ENCODE results near the gene MGLL. TPM values are rescaled to one million over a fixed set of nuclear protein-coding genes. Genes with fewer than 3 reads are reported as not detected.

MGLL gene
- total RNA-seq, 2 experiments from 2014 or later: 0.28 to 0.38 TPM

DNA sequence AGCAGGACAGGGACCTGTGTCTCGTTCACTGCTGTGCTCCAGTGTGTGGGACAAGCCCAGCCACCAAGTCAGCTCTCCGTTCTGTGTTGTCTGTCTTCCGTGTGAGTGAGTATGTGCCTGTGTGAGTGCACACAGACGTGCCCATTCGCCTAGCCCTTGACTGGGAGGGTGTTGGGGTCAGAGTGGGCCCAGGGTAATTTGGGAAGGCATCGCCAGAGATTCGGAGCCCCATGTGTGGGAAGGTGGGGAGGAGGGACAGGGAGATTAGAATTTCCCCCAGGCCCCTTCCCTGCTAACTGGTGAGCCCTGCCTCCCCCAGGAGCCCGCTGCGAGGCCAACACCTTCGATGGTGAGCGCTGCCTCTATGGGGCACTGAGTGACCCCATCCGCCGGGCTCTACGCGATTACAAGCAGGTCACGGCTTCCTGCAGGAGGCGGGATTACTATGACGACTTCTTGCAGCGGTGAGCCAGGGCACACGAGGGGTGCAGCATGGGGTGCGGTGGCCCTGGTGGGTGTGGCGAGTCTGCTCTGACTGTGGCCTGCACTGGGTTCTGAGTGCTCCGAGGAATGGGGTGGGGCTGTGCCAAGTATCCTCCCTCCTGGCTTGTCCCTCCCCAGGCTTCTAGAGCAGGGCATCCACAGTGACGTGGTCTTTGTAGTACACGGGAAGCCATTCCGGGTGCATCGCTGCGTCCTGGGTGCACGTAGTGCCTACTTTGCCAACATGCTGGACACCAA, 146.5 kb downstream of the MGLL start:
- Histone ChIP-seq H3K9me3 (ENCODE audit: control insufficient read depth in 1 of 2, insufficient read depth in 1 of 2, low read length in 2 of 2) (no peaks in the 10 kb centered on the region), H3K27ac (ENCODE audit: low read depth in 1 of 2, low read length in 2 of 2) (no peak overlapping the region), H3K36me3 (ENCODE audit: insufficient read depth, low read length) (peaks cover 37% of the 10 kb centered on the region), H3K4me1 (ENCODE audit: insufficient read depth, low read length) (peaks cover 41% of the 10 kb centered on the region), H3K27me3 (ENCODE audit: control insufficient read depth in 1 of 2, insufficient read depth in 2 of 2, low read length in 2 of 2) (no peaks in the 10 kb centered on the region), H3K4me3 (ENCODE audit: low read length) (no peak overlapping the region)
- Mint-ChIP-seq H3K4me1 (ENCODE audit: low read depth) (peaks cover 42% of the 10 kb centered on the region), H3K27me3 (no peaks in the 10 kb centered on the region), H3K36me3 (ENCODE audit: low read depth) (peaks cover 42% of the 10 kb centered on the region), H3K9me3 (no peaks in the 10 kb centered on the region), H3K4me3 (peak overlapping the region; percentile 54), H3K27ac (peak overlapping the region; percentile 33)
- intact Hi-C loops (cut with DNase I, micrococcal nuclease): loop anchor here in 1 of 2 experiments (10.0 kb wide), 4 partner anchors 449 to 1591 kb away; partner anchors contain the start of genes EEFSEC, RAB7A, RUVBL1 and SLC41A3
- POLR2A ChIA-PET: interaction anchor here (1.2 kb wide), 1 partner anchor 21 kb away, joined by 3 read pairs; no protein-coding TSS in a partner anchor
- DNase-seq (peak in 2 of 14 experiments; percentile 21 to 28), ATAC-seq (ENCODE audit: poor library complexity) (no peak)
- TF ChIP-seq, protein P1, sequence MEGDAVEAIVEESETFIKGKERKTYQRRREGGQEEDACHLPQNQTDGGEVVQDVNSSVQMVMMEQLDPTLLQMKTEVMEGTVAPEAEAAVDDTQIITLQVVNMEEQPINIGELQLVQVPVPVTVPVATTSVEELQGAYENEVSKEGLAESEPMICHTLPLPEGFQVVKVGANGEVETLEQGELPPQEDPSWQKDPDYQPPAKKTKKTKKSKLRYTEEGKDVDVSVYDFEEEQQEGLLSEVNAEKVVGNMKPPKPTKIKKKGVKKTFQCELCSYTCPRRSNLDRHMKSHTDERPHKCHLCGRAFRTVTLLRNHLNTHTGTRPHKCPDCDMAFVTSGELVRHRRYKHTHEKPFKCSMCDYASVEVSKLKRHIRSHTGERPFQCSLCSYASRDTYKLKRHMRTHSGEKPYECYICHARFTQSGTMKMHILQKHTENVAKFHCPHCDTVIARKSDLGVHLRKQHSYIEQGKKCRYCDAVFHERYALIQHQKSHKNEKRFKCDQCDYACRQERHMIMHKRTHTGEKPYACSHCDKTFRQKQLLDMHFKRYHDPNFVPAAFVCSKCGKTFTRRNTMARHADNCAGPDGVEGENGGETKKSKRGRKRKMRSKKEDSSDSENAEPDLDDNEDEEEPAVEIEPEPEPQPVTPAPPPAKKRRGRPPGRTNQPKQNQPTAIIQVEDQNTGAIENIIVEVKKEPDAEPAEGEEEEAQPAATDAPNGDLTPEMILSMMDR (IDR thresholded peaks at IDR 0.05): no peak
- CTCF ChIA-PET: no interaction called here

DNA sequence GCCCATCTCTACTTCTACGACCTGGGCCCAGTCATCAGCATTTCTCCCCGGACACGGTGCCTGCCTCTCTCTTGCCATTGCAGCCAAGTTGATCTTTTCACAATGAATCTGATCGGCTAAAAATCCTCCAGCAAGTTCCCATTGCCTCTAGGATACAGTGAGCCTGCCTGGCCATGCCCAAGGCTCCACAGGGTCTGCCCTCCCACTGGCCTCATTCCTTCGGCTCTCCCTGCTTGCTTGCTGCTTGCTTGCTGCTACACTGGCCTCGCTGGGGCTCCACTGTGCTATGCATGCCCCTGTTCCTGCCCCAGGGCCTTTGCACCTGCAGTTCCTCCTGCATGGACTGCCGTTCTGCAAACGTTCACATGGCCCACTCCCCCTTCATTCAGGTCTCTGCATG, 147.5 kb downstream of the MGLL start:
- DNase-seq (peak in 2 of 14 experiments; percentile 15 to 25), ATAC-seq (ENCODE audit: poor library complexity) (no peak)
- H3K27me3 Mint-ChIP-seq: no peaks in the 10 kb centered on the region
- Histone ChIP-seq H3K36me3 (ENCODE audit: insufficient read depth, low read length) (peaks cover 34% of the 10 kb centered on the region), H3K27ac (ENCODE audit: low read depth in 1 of 2, low read length in 2 of 2) (no peak overlapping the region), H3K4me1 (ENCODE audit: insufficient read depth, low read length) (peaks cover 41% of the 10 kb centered on the region), H3K27me3 (ENCODE audit: control insufficient read depth in 1 of 2, insufficient read depth in 2 of 2, low read length in 2 of 2) (no peaks in the 10 kb centered on the region), H3K9me3 (ENCODE audit: control insufficient read depth in 1 of 2, insufficient read depth in 1 of 2, low read length in 2 of 2) (no peaks in the 10 kb centered on the region), H3K4me3 (ENCODE audit: low read length) (no peak overlapping the region)
- H3K4me3 Mint-ChIP-seq: peak overlapping the region; percentile 94
- ChIA-PET POLR2A (interaction anchor here (1.2 to 3.2 kb wide), 2 partner anchors 9 to 22 kb away, joined by 3 to 18 read pairs; no protein-coding TSS in a partner anchor), CTCF (no interaction called here)
- intact Hi-C loops (cut with DNase I, micrococcal nuclease): loop anchor here (5.0 to 10.0 kb wide), 13 partner anchors 82 to 1757 kb away; partner anchors contain the start of genes EEFSEC (in 1 of the 2), KLF15 (in 1 of the 2), PLXNA1 (in 1 of the 2) and RAB7A (in 1 of the 2)
- peaks cover 42% of the 10 kb centered on the region for H3K36me3 Mint-ChIP-seq (ENCODE audit: low read depth)
- TF ChIP-seq, protein P1 (IDR thresholded peaks at IDR 0.05): no peak
- H3K9me3 Mint-ChIP-seq: no peaks in the 10 kb centered on the region
- peak overlapping the region; percentile 98 for H3K27ac Mint-ChIP-seq
- H3K4me1 Mint-ChIP-seq (ENCODE audit: low read depth): peaks cover 43% of the 10 kb centered on the region

DNA sequence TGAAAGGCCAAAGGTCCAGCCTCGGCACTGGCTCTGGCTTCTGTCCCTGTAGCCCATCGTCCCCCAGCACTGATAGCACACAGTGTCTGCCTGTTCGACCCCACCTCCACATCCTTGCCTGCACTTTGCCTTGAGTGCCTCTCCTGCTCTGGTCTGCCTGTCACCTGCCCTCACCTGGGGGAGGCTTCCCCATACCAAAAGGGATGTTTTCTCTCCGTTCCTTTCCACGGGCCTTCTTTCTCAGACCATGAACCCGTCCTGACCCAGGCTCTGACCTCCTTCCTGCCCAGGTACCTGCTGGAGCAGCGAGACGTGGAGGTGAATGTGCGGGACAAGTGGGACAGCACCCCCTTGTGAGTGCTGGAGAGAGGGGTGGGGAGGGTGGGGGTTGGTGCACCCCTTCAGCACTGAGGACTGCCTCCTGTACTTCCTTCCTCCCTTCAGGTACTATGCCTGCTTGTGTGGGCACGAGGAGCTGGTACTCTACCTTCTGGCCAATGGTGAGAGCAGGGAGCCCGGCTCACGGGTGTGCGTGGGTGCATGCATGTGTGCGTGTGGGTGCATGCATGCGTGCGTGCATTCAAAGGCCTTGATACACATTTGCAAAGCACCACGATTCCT, 148.1 kb downstream of the MGLL start:
- Histone ChIP-seq H3K4me3 (ENCODE audit: low read length) (peak overlapping the region; percentile 73), H3K4me1 (ENCODE audit: insufficient read depth, low read length) (peaks cover 41% of the 10 kb centered on the region), H3K27ac (ENCODE audit: low read depth in 1 of 2, low read length in 2 of 2) (peak overlapping the region in 1 of 2 donors; percentile 47), H3K27me3 (ENCODE audit: control insufficient read depth in 1 of 2, insufficient read depth in 2 of 2, low read length in 2 of 2) (no peaks in the 10 kb centered on the region), H3K9me3 (ENCODE audit: control insufficient read depth in 1 of 2, insufficient read depth in 1 of 2, low read length in 2 of 2) (no peaks in the 10 kb centered on the region), H3K36me3 (ENCODE audit: insufficient read depth, low read length) (peaks cover 31% of the 10 kb centered on the region)
- peak overlapping the region; percentile 98 for H3K27ac Mint-ChIP-seq
- ATAC-seq (ENCODE audit: poor library complexity) (no peak), DNase-seq (peak in 5 of 14 experiments; percentile 11 to 40 (median 32))
- H3K4me1 Mint-ChIP-seq (ENCODE audit: low read depth): peaks cover 43% of the 10 kb centered on the region
- TF ChIP-seq, protein P1 (IDR thresholded peaks at IDR 0.05): no peak
- peak overlapping the region; percentile 94 for H3K4me3 Mint-ChIP-seq
- no peaks in the 10 kb centered on the region for H3K9me3 Mint-ChIP-seq
- no peaks in the 10 kb centered on the region for H3K27me3 Mint-ChIP-seq
- peaks cover 41% of the 10 kb centered on the region for H3K36me3 Mint-ChIP-seq (ENCODE audit: low read depth)
- ChIA-PET POLR2A (interaction anchor here (1.2 to 3.2 kb wide), 2 partner anchors 10 to 23 kb away, joined by 3 to 18 read pairs; no protein-coding TSS in a partner anchor), CTCF (no interaction called here)
- intact Hi-C loops (cut with DNase I, micrococcal nuclease): loop anchor here (5.0 to 10.0 kb wide), 13 partner anchors 82 to 1757 kb away; partner anchors contain the start of genes EEFSEC (in 1 of the 2), KLF15 (in 1 of the 2), PLXNA1 (in 1 of the 2) and RAB7A (in 1 of the 2)

Measured in CD4-positive, alpha-beta T cell (primary cell).